Measurements from ENCODE around the gene SCAP.

Gene SCAP

DNA sequence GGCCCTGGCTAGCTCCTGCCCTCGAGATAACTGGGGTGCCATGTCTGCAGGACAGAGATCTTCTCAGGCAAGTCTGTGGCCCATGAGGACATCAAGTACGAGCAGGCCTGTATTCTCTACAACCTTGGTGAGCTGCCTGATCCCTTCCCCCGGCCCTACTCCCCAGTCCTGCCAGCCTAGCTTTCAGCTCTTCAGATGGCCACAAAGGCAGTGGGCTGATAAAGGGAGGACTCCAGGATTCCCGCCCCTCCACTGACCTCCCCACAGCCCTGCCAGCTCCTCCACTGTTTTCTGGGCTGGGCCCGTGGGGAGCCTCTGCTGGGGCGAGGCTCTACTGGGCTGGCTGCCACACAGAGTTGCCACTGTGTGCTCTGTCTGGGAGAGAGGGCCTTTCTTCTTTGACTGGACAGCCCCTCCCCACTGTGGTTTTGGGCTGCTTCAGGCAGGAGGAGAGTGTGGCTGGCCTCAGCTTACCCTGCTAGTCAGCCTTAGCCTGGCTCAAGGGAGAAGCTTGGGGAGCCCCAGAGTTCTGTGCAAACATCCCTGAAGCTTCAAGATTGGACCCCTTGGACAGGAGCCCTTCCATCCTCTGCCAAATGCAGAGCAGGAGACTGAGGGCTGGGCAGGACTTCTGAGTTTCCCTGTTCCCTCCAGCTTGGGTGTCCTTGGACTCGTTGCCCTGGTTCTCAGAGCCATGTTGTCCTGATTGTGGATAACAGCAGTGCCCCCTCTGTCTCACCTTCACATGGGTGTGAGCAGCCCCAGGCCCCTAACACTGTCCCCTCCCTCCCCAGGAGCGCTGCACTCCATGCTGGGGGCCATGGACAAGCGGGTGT is 70.6 kb downstream of the SCAP start:
- H3K27ac ChIP-seq, result no peak overlapping the region
- DNase-seq (ENCODE audit: low read depth, low spot score), result no peak

DNA sequence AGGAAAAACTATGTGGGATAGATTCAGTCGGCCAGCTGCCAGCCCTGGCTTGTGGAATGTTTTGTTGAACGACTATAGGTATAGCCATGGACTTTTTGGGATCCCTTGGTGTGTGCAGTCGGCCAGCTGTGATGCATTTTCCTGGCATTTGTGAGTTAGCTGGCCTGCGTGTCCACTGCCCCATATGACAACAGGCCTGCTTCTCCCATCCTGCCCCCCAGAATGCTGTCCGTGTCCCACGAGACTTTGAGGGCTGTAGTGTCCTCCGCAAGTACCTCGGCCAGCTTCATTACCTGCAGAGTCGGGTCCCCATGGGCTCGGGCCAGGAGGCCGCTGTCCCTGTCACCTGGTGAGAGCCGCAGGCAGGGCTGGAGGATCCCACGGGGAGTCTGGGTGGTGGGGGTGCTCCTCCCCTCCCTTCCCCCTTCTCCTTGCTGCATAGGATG is 71.3 kb downstream of the SCAP start:
- no peak overlapping the region for H3K27ac ChIP-seq
- DNase-seq (ENCODE audit: low read depth, low spot score), result no peak

DNA sequence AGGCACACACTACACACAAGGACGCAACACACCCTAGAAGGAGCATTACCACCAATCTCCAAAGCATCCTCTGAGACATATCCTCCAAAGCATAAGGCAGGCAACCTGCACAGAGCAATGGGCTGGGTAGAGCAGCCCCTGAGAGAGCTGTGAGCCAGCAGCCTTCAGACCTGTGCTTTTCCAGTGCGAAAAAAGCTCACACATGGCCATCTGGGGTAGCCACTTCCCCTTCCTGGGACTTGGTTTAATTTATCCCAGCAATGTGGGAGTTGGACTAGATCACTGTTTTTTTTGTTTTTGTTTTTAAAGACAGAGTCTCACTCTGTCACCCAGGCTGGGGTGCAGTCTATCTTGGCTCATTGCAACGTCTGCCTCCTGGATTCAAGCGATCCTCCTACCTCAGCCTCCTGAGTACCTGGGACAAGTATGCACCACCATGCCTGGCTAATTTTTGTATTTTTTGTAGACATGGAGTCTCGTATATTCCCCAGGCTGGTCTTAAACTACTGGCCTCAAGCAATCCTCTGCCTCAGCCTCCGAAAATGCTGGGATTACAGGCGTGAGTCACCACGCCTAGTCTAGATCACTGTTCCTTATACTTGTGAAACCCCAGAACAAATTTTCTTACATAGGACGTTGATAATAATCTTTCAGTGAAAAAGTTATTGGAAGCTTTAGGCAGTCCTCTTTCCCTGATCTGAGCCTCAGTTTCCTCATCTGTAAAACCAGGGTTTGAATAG is 76.0 kb downstream of the SCAP start:
- H3K27ac ChIP-seq, result no peak overlapping the region
- DNase-seq (ENCODE audit: low read depth, low spot score), result no peak

DNA sequence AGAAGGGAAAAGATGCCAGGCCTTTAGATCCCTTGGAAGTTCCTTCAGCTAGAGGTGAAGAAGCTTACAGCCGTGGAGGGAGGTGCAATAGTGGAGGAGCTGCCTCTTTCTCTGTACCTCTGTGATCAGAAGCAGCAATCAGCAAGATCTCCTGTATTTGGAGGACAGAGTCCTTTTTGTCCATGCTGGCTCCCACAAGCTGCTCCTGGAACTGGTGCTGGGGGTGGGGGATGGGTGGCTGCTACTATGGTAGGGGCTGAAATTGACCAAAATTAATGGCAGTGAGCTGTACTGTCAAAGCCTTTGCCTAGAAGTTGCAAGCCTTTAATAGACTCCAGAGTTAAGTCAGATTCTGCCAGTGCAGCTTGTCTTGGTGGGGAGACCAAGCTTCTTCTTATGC is 76.7 kb downstream of the SCAP start:
- no peak overlapping the region for H3K27ac ChIP-seq
- DNase-seq (ENCODE audit: low read depth, low spot score), result no peak

DNA sequence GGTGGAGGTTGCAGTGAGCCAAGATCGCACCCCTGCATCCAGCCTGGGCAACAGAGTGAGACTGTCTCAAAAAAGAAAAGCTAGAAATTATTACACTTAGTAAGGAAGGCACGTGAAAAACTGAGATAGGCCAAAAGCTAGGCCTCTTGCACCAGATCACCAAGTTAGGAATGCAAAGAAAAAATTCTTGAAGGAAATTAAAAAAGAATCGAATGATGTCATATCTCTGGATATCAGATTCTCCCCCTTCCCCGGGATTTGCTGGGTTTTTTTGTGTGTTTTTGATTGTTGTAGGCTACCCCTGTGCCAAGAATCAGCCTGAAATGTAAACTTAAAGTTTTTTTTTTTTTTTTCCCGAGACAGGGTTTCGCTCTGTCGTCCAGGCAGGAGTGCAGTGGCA is 77.5 kb downstream of the SCAP start:
- DNase-seq (ENCODE audit: low read depth, low spot score), result no peak
- no peak overlapping the region for H3K27ac ChIP-seq

DNA sequence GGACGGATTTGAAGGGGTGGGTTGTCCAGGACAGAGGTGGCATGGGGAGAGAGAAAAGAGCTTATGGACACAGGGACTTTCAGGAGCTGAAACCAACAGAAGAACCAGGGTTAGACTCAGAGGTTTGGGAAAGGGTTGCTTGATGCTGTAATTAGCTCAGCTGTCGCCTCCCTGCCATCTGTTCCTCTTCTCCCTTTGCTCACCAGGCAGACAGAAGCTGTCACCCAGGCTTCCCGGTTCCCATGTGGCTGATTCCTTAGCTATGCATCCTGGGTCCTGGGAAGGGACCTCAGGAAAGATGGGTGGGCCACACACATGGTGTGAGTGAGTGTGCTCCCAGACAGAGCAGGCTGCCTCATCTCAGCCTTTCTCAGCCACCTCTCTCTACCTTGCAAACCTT is 80.9 kb downstream of the SCAP start:
- no peak for DNase-seq (ENCODE audit: low read depth, low spot score)
- H3K27ac ChIP-seq, result no peak overlapping the region

DNA sequence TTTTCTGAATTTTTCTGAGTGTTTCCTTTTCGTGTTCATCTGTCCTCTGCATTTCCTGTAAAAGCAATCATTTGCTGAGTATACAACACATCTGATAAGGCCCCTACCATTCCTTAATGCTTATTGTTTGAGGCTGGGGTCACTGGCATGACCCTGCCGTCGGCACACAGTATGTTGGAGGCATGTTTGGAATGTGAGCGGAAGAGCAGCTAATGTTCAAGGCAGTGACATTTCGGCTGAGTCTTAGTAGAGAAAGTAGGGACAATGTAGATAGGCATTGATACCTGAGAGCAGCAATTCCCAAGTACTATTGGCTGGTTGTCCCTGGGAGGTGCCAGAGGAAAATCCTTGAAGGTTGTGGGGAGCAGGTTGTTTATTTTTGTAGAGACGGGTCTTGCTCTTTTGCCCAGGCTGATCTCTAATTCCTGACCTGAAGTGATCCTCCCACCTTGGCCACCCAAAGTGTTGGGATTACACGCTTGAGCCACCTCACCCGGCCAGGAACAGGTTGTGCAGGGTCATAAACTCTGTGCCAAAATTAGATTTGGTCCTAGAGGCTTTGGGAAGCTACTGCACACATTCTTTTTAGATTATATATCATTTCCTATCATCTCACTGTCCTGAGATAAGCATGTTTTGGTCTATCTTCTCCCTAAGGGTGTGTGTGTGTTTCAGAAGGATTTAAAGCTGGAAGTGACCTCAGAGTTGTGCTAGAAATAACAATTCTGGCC is 81.4 kb downstream of the SCAP start:
- no peak for DNase-seq (ENCODE audit: low read depth, low spot score)
- no peak overlapping the region for H3K27ac ChIP-seq

DNA sequence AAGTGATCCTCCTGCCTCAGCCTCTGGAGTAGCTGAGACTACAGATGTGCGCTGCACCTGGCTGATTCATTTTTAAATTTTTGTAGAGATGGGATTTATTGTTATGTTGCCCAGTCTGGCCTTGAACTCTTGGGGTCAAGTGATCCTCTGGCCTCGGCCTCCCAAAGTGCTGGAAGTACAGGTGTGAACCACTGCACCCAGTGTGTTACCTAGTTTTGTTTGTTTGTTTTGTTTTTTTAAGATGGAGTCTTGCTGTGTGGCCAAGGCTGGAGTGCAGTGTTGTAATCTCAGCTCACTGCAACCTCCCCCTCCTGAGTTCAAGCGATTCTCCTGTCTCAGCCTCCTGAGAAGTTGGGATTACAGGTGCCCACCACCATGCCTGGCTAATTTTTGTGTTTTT is 82.8 kb downstream of the SCAP start:
- DNase-seq (ENCODE audit: low read depth, low spot score), result no peak
- no peak overlapping the region for H3K27ac ChIP-seq

DNA sequence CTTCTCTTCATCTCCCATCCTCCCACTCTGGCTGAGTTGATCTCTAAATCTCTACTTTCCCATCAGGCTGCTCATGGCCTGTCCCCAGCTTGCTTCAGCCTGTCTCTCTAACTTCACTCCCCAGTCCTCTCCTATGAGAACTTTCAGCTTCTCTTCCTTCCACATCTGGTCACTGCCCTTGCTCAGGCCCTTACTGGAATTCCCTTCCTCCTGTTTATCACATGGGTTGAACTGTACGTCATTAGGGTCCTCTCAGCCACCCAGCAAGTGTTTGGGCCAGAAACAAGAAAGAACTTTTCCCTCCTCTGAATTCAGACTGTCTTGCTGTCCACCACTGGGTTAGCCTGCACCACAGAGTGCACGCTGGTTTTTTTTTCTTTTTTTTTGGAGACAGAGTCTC is 89.9 kb downstream of the SCAP start:
- peak overlapping the region; percentile 59 for H3K27ac ChIP-seq
- DNase-seq (ENCODE audit: low read depth, low spot score), result no peak

DNA sequence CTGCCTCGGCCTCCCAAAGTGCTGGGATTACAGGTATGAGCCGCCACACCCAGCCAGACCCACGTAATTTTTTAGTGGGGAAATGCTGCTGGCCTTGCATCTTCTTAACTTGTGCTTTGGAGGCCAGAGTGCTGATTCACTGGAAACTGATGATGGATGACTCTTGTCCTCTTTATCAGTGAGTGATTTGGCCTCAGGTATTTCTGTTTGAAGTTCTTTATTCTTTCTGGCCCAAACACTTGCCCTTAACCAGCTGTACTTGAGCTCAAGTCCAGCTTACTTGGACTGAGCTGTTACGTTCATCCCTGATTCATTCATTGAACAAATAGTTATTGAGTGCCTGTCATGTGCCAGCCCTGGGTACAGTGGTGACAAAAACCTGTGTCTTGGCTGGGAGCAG is 90.7 kb downstream of the SCAP start:
- no peak for DNase-seq (ENCODE audit: low read depth, low spot score)
- H3K27ac ChIP-seq, result peak overlapping the region; percentile 59

DNA sequence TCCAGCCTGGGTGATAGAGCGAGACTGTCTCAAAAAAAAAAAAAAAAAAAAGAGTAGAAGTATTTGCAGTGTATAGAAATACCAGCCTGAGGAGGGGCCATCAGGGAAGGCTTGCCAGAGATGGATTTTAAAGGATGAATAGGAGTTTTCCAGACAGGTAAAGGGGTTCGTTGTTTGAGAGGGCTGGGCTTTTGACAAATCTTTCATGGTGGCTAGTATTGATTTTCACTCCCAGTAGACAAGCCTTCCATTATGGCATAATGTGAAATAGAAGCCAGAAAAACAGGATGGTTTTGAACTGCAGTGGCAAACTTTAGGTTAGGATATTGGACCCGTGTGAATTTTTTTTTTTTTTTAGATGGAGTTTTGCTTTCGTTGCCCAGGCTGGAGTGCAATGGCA is 91.3 kb downstream of the SCAP start:
- H3K27ac ChIP-seq, result peak overlapping the region; percentile 59
- DNase-seq (ENCODE audit: low read depth, low spot score), result no peak

DNA sequence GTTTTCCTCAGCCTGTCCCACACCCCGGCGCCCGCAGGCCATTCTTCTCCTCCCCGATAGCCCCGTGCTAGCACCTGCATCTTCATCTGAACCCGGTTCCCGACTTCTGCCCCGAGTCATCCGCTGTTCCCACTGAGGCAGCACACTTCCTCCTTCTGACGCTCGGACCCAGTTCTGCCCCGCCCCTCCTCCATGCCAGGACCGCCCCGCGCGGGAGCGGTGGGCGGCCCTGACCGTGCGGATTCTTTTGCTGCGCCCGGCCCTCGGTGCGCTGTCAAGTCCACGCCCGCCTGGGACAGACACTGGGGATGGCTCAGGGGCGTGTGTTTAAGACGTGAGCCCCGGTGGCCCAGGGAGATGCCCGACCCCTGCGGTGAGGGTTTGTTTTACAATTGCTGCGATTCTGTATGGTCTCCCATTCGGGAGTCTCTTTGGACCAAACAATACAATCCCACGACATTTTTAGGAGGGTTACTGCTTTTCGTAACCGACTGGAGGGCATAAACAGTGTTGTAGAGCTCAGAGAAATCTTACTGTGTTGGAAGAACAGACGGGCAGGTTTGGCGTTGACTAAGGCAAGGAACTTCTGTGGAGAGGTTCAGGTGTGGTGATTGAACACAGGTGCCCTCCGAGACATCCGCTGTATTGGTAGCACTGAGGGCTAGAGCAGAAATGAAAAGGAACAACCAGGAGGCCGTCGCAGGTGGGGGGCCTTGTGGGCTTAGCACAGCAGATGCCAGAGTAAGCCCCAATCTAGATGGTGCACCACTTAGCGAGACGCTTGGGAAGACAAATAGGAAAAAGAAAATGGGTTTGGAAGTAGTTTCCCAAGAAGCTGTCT is 94.2 kb downstream of the SCAP start:
- peak; percentile 33 for DNase-seq (ENCODE audit: low read depth, low spot score)
- H3K27ac ChIP-seq, result peak overlapping the region; percentile 98

DNA sequence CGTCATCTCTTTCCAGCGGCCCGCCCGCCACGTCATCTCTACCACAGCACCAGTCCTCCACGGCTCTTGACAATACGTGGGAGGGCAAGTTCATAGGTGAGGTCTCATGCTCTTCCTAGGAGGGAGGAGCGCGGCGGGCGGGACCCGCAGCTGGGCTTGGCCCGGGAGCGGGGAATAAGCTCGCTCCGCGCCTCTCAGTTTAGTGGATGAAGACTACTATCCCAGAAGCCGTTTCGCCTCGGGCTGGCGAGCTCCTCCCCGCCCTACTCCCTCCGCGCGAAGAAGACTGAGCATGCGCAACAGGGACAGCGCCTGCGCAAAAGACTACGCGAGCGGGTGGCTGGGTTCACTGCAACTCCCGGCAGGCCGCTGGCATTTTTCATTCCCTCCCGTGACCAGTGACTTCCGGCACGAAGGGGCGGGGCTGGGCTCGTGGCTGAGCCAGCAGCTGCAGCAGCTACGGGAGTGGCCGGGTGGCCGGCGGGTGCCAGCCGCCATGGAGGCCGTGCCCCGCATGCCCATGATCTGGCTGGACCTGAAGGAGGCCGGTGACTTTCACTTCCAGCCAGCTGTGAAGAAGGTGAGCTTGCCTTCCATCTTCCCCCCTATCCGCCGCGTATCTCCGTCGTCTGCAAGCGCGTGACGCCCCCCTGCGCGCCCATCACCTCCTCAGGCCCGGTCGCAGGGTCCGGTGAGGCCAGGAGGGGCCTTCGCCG is 95.0 kb downstream of the SCAP start, which contains the start of gene PTPN23:
TSS of gene PTPN23 (plus strand) at position 421 of the 716 bp plus-strand sequence. CDS start at position 497, 76 bp downstream.
- H3K27ac ChIP-seq, result peak within 1 kb of the TSS; percentile 98
- DNase-seq (ENCODE audit: low read depth, low spot score), result peak; percentile 90

DNA sequence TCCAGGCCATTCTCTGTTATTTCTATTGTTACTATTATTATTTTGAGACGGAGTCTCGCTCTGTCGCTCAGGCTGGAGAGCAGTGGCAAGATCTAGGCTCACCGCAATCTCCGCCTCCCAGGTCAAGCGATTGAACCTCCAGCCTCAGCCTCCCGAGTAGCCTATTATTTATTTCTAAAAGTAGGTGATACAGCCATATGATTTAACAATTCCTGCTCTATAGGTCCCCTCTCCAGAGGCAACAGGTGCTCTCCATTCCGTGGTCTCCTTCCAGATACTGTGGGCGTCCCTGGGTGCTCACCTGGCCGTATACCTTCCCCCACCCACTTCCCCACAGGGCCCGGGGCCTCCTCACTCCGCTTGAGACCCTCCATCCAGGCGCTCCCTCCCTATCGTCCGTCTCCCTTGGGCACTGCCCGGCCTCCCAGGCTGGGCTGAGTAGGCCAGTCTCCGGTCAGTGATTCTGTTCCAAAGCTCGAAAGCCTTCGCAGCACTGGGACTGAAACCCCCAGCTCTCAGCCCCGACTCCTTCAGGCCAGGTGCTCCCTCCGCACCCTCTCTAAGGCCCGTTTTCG is 95.6 kb downstream of the SCAP start:
- no peak for DNase-seq (ENCODE audit: low read depth, low spot score)
- H3K27ac ChIP-seq, result peak overlapping the region; percentile 98

DNA sequence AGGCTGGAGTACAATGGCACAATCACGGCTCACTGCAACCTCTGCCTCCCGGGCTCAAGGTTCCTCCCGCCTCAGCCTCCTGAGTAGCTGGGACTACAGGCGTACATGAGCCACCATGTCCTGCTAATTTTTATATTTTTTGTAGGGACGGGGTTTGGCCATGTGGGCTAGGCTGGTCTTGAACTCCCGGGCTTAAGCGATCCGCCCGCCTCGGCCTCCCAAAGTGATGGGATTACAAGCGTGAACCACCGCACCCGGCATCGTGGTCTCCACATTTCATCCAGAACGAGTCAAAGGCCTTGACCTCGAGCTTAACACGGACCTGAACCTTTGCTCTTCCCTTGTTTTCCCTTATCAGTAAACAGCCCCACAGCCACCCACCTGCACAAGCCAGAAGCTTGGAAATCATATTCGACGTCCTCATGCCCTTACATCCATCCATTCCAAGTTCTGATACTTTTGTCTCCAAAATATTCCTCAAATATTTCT is 96.3 kb downstream of the SCAP start:
- no peak for DNase-seq (ENCODE audit: low read depth, low spot score)
- H3K27ac ChIP-seq, result peak overlapping the region; percentile 98

DNA sequence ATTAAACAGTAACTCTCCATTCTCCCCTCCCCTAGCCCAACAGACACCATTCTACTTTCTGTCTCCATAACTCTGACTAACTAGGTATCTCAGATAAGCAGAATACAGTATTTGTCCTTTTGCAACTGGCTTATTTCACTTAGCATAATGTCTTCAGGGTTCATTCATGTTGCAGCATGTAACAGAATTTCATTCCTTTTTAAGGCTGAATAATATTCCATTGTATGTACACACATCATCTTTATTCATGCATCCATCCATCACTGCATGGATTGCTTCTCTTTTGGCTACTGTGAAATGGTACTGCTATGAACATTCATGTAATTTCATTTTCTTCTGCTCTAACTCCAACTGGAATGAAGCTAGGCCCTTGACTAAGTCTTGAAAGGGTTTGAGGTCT is 96.9 kb downstream of the SCAP start:
- no peak overlapping the region for H3K27ac ChIP-seq
- DNase-seq (ENCODE audit: low read depth, low spot score), result no peak

DNA sequence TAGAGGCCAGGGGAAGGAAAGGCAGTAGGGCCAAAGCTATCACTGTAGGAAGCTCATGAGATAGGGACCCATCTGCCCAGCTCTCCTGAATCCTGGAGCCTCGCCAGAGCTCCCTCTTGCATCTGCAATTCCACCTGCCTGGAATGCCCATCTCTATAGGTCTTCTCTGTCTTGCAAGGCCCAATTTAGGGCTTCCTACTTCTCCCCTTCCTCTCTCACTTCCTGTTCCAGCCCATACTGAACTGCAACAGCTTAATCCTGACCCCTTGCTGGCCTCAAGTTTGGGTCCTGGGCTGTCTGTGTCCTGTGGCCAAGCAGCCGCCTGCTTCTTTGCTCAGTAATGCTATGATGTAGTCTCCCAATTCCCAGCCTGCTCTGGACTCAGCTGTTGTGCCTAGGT is 98.6 kb downstream of the SCAP start:
- DNase-seq (ENCODE audit: low read depth, low spot score), result no peak

DNA sequence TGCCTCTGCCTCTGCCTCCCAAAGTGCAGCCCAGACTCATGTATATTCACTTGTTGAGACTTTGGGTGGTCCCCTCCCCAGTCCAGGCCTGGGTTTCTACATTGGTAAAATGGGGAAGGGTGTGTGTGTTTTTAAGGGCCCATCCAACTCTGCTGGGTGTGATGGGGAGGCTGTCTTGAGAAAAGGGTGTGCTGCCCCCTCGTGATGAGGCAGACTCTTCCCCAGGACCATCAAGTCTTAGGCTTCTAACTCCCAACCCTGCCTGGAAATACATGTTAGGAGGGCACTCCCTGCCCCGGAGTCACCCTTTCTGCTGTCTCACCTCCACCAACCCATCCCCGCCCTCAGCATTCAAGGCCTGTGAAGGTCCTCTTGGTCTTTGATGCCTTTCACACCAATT is 99.3 kb downstream of the SCAP start:
- H3K27ac ChIP-seq, result no peak overlapping the region
- DNase-seq (ENCODE audit: low read depth, low spot score), result no peak

More for the DNA sequence above, 98.6 kb downstream of the SCAP start:
- no peak overlapping the region for H3K27ac ChIP-seq

DNA sequence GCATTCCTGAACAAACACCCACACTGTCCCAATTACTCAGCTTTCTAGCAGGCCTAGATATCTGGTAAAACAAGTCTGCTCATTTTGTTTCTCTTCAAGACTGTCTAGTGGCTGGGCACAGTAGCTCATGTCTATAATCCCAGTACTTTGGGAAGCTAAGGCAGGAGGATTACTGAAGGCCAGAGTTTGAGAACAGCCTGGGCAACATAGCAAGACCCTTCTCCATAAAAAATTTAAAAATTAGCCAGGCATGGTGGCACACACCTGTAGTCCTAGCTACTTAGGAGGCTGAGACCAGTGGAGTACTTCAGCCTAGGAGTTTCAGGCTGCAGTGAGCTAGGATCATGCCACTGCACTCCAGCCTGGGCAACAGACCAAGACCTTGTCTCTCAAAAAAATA is 101.2 kb downstream of the SCAP start:
- H3K27ac ChIP-seq, result no peak overlapping the region
- DNase-seq (ENCODE audit: low read depth, low spot score), result no peak
